ENCODE results near the gene CDH20. TPM values are rescaled to one million over a fixed set of nuclear protein-coding genes. Genes with fewer than 3 reads are reported as not detected.

Gene CDH20
- polyA plus RNA-seq, 2 of the 4 experiments (the other 2 are of a cell fraction) = not detected

DNA sequence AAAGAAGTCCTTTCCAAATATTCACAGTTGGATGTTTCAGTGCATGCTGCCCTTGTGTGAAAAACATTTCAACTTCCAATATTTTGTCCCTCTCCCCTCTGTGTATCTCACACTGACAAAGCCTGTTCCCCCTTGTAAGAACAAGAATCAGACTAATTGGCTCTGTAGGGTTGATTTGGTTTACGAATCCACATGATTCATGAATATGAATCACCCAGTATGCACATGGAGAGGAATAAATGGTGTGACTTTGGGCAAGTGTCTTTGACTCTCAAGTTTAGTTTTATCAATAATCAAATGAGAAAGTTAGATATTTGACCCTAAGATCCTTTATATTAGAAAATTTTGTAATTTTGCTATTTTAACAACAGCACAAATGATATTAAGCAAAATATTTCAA lies 9.3 kb upstream of the CDH20 start:
- 0% methylated on average over 1 of the region's 1 CpG for WGBS (ENCODE audit: missing lambda C conversion rate)
- POLR2A ChIA-PET = no interaction called here
- no peak overlapping the region for H3K4me2 ChIP-seq
- H3K4me1 ChIP-seq = no peaks in the 10 kb centered on the region
- H3K4me3 ChIP-seq = no peak overlapping the region
- H3K9me3 ChIP-seq = no peaks in the 10 kb centered on the region
- no peak overlapping the region for H3K27ac ChIP-seq
- DNase-seq (ENCODE audit: low read depth in 1 of 2, low spot score in 1 of 2) = no peak
- ATAC-seq = no peak
- no peak for FAIRE-seq
- CTCF ChIA-PET = no interaction called here
- TF ChIP-seq POLR2A (IDR thresholded peaks at IDR 0.05; ENCODE audit: low read length) = no peak
- no peak for TF ChIP-seq FOXS1 (CRISPR knock-in tag; IDR thresholded peaks at IDR 0.05)

DNA sequence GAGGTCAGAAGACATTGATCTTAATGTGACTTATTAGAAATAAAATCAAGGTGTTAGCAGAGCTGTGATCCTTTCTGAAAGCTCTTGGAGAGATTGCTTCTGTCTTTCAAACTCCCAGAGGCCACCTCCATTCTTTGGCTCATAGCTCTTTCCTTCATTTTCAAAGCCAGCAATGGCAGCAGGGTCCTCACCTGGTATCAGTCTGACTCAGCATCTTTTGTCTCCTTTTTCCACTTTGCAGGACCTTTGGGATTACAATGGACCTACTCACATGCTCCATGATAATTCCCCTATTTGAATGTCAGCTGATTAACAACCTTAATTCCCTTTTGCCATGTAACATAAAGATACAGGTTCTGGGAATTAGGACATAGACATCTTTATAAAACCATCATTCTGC lies 6.8 kb upstream of the CDH20 start:
- Histone ChIP-seq H3K9me3 (no peaks in the 10 kb centered on the region), H3K4me3 (no peak overlapping the region), H3K4me2 (no peak overlapping the region), H3K4me1 (no peaks in the 10 kb centered on the region), H3K27ac (no peak overlapping the region)
- FAIRE-seq (no peak), DNase-seq (ENCODE audit: low read depth in 1 of 2, low spot score in 1 of 2) (no peak), ATAC-seq (no peak)
- POLR2A ChIA-PET = no interaction called here
- CTCF ChIA-PET = no interaction called here
- TF ChIP-seq MAFK (IDR thresholded peaks at IDR 0.05; ENCODE audit: partially characterized antibody) = peak; percentile 18
- TF ChIP-seq HOXB5 (CRISPR knock-in tag; IDR thresholded peaks at IDR 0.05) = no peak

GRCh38 chr18:61329398-61329797 lies 3.8 kb upstream of the CDH20 start:
- DNase-seq (ENCODE audit: low read depth in 1 of 2, low spot score in 1 of 2) = no peak
- no peak for ATAC-seq
- ChIA-PET POLR2A (no interaction called here), CTCF (no interaction called here)
- 1% methylated on average over 3 of the region's 3 CpGs for WGBS (ENCODE audit: missing lambda C conversion rate)
- no peak for FAIRE-seq
- Histone ChIP-seq H3K4me2 (no peak overlapping the region), H3K9me3 (no peaks in the 10 kb centered on the region), H3K4me3 (no peak overlapping the region), H3K27ac (no peak overlapping the region), H3K4me1 (no peaks in the 10 kb centered on the region)
- TF ChIP-seq NR3C1 (IDR thresholded peaks at IDR 0.05) (no peak), EP300 (IDR thresholded peaks at IDR 0.05) (no peak), ZFP36 (IDR thresholded peaks at IDR 0.05; ENCODE audit: borderline replicate concordance, partially characterized antibody) (no peak), TFCP2L1 (CRISPR knock-in tag; IDR thresholded peaks at IDR 0.05) (no peak), ZC3H11A (IDR thresholded peaks at IDR 0.05) (no peak), FOSB (CRISPR knock-in tag; IDR thresholded peaks at IDR 0.05) (no peak), ESRRA (IDR thresholded peaks at IDR 0.05; ENCODE audit: borderline replicate concordance, low read length) (no peak), CHD4 (IDR thresholded peaks at IDR 0.05; ENCODE audit: borderline replicate concordance) (no peak), HOXA7 (CRISPR knock-in tag; IDR thresholded peaks at IDR 0.05) (no peak), FOSL2 (IDR thresholded peaks at IDR 0.05) (no peak), FOSL2 (CRISPR knock-in tag; IDR thresholded peaks at IDR 0.05) (no peak), CTCF (IDR thresholded peaks at IDR 0.05) (no peak), CBX2 (IDR thresholded peaks at IDR 0.05; ENCODE audit: borderline replicate concordance, low read depth) (no peak), JUN (IDR thresholded peaks at IDR 0.05) (no peak), HEYL (CRISPR knock-in tag; IDR thresholded peaks at IDR 0.05) (no peak)

DNA sequence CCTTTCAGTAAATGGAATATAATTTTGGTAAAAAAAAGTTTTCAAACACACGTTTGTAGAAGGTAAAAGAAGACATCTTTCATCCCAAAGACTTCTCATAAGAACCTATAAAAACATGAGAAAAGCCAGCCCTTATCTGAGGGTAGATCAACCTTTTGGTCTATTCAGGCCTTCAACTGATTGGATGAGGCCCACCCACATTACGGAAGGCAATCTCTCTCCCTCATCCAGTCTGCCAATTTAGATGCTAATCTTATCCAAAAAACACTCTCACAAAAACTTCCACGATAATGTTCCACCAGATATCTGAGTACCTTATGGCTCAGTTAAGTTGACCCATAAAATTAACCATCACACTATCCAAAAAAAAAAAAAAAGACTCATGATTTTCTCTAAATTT lies 2.2 kb upstream of the CDH20 start:
- FAIRE-seq = no peak
- TF ChIP-seq KDM5A (IDR thresholded peaks at IDR 0.05) (no peak), SREBF2 (IDR thresholded peaks at IDR 0.05) (no peak), HMGXB4 (CRISPR knock-in tag; IDR thresholded peaks at IDR 0.05; ENCODE audit: borderline replicate concordance) (no peak), ZC3H11A (IDR thresholded peaks at IDR 0.05) (no peak)
- CTCF ChIA-PET = no interaction called here

More for the DNA sequence above, 2.2 kb upstream of the CDH20 start:
- no peaks in the 10 kb centered on the region for H3K4me1 ChIP-seq
- H3K27ac ChIP-seq = no peak overlapping the region
- 24% methylated on average over 3 of the region's 3 CpGs for WGBS (ENCODE audit: missing lambda C conversion rate)
- DNase-seq (ENCODE audit: low read depth in 1 of 2, low spot score in 1 of 2) (no peak), ATAC-seq (no peak)
- POLR2A ChIA-PET = no interaction called here
- H3K9me3 ChIP-seq = no peaks in the 10 kb centered on the region
- no peak overlapping the region for H3K4me3 ChIP-seq
- no peak overlapping the region for H3K4me2 ChIP-seq

All from A549 (cell line).